ENCODE results near the gene GSTM2. TPM values are rescaled to one million over a fixed set of nuclear protein-coding genes. Genes with fewer than 3 reads are reported as not detected.
A peak's percentile ranks its signal among the peaks of the same experiment; 100 is the strongest.

Gene GSTM2
- total and polyA plus RNA-seq, 3 donors from 2014 or later = 68.0 to 131 (median 83.2) TPM

GRCh38 chr1:109644670-109645069, 23.2 kb upstream of the GSTM2 start:
- no peak overlapping the region for H3K4me3 ChIP-seq
- intact Hi-C loops (cut with DNase I; ENCODE audit: low total_unique reads) = loop anchor here (5.0 kb wide), 1 partner anchor 128 kb away; no protein-coding TSS in a partner anchor
- no peaks in the 10 kb centered on the region for H3K27me3 ChIP-seq
- DNase-seq = no peak
- WGBS, 2 donors = no CpG with 5 or more reads among the region's 10 CpGs
- H3K27ac ChIP-seq = no peak overlapping the region
- no peaks in the 10 kb centered on the region for H3K9me3 ChIP-seq
- peaks cover 7% of the 10 kb centered on the region for H3K4me1 ChIP-seq
- no peaks in the 10 kb centered on the region for H3K36me3 ChIP-seq (ENCODE audit: low read depth, missing control alignments)
- TF ChIP-seq, protein P1, sequence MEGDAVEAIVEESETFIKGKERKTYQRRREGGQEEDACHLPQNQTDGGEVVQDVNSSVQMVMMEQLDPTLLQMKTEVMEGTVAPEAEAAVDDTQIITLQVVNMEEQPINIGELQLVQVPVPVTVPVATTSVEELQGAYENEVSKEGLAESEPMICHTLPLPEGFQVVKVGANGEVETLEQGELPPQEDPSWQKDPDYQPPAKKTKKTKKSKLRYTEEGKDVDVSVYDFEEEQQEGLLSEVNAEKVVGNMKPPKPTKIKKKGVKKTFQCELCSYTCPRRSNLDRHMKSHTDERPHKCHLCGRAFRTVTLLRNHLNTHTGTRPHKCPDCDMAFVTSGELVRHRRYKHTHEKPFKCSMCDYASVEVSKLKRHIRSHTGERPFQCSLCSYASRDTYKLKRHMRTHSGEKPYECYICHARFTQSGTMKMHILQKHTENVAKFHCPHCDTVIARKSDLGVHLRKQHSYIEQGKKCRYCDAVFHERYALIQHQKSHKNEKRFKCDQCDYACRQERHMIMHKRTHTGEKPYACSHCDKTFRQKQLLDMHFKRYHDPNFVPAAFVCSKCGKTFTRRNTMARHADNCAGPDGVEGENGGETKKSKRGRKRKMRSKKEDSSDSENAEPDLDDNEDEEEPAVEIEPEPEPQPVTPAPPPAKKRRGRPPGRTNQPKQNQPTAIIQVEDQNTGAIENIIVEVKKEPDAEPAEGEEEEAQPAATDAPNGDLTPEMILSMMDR (IDR thresholded peaks at IDR 0.05) = no peak
- TF ChIP-seq POLR2A (IDR thresholded peaks at IDR 0.05) = no peak

GRCh38 chr1:109649491-109649914, 18.4 kb upstream of the GSTM2 start:
- 24 to 35% methylated on average over 4 of the region's 4 CpGs for WGBS, 2 donors
- Histone ChIP-seq H3K27me3 (no peaks in the 10 kb centered on the region), H3K27ac (peak overlapping the region; percentile 46 to 63), H3K4me1 (peaks cover 10% of the 10 kb centered on the region), H3K9me3 (no peaks in the 10 kb centered on the region), H3K4me3 (peak overlapping the region in 1 of 2 donors; percentile 24), H3K36me3 (ENCODE audit: low read depth, missing control alignments) (no peaks in the 10 kb centered on the region)
- peak; percentile 64 for DNase-seq
- TF ChIP-seq POLR2A (IDR thresholded peaks at IDR 0.05) = no peak
- TF ChIP-seq, protein P1 (IDR thresholded peaks at IDR 0.05) = peak; percentile 49 to 72 (median 50)
- intact Hi-C loops (cut with DNase I; ENCODE audit: low total_unique reads) = no loop called here

- DNase-seq = no peak
- Histone ChIP-seq H3K27ac (no peak overlapping the region), H3K27me3 (no peaks in the 10 kb centered on the region), H3K4me1 (peaks cover 18% of the 10 kb centered on the region), H3K36me3 (ENCODE audit: low read depth, missing control alignments) (no peaks in the 10 kb centered on the region), H3K4me3 (no peak overlapping the region), H3K9me3 (no peaks in the 10 kb centered on the region)
- WGBS, 2 donors = 87 to 92% methylated on average over 3 of the region's 3 CpGs
- intact Hi-C loops (cut with DNase I; ENCODE audit: low total_unique reads) = no loop called here
- no peak for TF ChIP-seq POLR2A (IDR thresholded peaks at IDR 0.05)
- TF ChIP-seq, protein P1 (IDR thresholded peaks at IDR 0.05) = no peak
Measured at GRCh38 chr1:109650609-109651008, 17.2 kb upstream of the GSTM2 start.

- no peaks in the 10 kb centered on the region for H3K9me3 ChIP-seq
- DNase-seq = no peak
- intact Hi-C loops (cut with DNase I; ENCODE audit: low total_unique reads) = no loop called here
- TF ChIP-seq, protein P1 (IDR thresholded peaks at IDR 0.05) = no peak
- TF ChIP-seq POLR2A (IDR thresholded peaks at IDR 0.05) = no peak
- H3K27ac ChIP-seq = no peak overlapping the region
- 74 to 82% methylated on average over 2 of the region's 2 CpGs for WGBS, 2 donors
- no peaks in the 10 kb centered on the region for H3K27me3 ChIP-seq
- no peak overlapping the region for H3K4me3 ChIP-seq
- H3K4me1 ChIP-seq = peaks cover 22% of the 10 kb centered on the region
- H3K36me3 ChIP-seq (ENCODE audit: low read depth, missing control alignments) = no peaks in the 10 kb centered on the region
Measured at GRCh38 chr1:109652402-109652801, 15.5 kb upstream of the GSTM2 start.

DNA sequence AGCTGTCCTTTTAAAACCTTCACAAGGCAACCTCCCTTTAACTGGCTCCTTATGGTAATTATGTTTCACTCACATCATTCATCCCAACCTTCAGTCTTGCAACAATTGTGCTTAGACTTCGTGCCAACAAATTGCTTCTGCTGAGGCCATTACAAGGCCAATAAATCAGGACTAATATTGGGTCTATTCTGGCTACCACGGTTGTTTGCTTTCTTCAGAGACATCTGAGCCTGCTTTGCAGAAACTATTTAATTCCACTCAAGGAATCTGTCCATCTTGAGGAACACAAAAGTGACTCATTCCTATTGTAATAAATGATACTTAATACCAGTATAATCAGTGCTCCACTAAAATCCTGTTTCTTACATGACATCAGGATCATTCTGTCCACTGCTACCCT, 14.6 kb upstream of the GSTM2 start:
- H3K9me3 ChIP-seq = no peaks in the 10 kb centered on the region
- H3K27ac ChIP-seq = peak overlapping the region in 1 of 2 donors; percentile 44
- DNase-seq = no peak
- H3K4me3 ChIP-seq = no peak overlapping the region
- intact Hi-C loops (cut with DNase I; ENCODE audit: low total_unique reads) = no loop called here
- H3K36me3 ChIP-seq (ENCODE audit: low read depth, missing control alignments) = no peaks in the 10 kb centered on the region
- no peaks in the 10 kb centered on the region for H3K27me3 ChIP-seq
- TF ChIP-seq, protein P1 (IDR thresholded peaks at IDR 0.05) = no peak
- no peak for TF ChIP-seq POLR2A (IDR thresholded peaks at IDR 0.05)
- WGBS, 2 donors = 42 to 46% methylated on average over 2 of the region's 2 CpGs
- peaks cover 28% of the 10 kb centered on the region for H3K4me1 ChIP-seq

Measured in testis (tissue), 3 donors.